A673 (cell line): ENCODE results near the gene F8A1.

Experiments used
- CTCF ChIP-seq: fragments of 300-800, 200-600 bp; sonication (generic); conservative IDR thresholded peaks from 2 replicates; pipeline ENCODE4 v1.5.1; 2017; ENCODE audit warnings: low read depth, mild to moderate bottlenecking, antibody characterized with exemption, low read length, moderate library complexity, mixed read lengths
- EZH2 ChIP-seq: fragments of 200-600 bp; sonication (generic); IDR thresholded peaks from 2 replicates; pipeline ENCODE4 v1.6.1; 2017; ENCODE audit warnings: borderline replicate concordance, low read depth, mild to moderate bottlenecking, mixed read lengths, antibody characterized with exemption, low read length; ENCODE audit not compliant: poor library complexity, severe bottlenecking

- TF ChIP-seq CTCF (no peak), EZH2 (no peak)
These were observed 22.7 kb downstream of the F8A1 start for GRCh38 chrX:154908821-154909220.
